Middle frontal gyrus (tissue), 1 donor: ENCODE results near the gene AHRR.
"Not testable (repeated sequence)": the region's sequence is repeated elsewhere in the genome, so short reads cannot be mapped to it uniquely, and the experiment has no call there.

Experiments used
- DNase-seq: peaks from one replicate; pipeline ENCODE4 v3.0.0-alpha.2; 2015; ENCODE audit warnings: low spot score; ENCODE audit errors: extremely low spot score

The AHRR gene

DNA sequence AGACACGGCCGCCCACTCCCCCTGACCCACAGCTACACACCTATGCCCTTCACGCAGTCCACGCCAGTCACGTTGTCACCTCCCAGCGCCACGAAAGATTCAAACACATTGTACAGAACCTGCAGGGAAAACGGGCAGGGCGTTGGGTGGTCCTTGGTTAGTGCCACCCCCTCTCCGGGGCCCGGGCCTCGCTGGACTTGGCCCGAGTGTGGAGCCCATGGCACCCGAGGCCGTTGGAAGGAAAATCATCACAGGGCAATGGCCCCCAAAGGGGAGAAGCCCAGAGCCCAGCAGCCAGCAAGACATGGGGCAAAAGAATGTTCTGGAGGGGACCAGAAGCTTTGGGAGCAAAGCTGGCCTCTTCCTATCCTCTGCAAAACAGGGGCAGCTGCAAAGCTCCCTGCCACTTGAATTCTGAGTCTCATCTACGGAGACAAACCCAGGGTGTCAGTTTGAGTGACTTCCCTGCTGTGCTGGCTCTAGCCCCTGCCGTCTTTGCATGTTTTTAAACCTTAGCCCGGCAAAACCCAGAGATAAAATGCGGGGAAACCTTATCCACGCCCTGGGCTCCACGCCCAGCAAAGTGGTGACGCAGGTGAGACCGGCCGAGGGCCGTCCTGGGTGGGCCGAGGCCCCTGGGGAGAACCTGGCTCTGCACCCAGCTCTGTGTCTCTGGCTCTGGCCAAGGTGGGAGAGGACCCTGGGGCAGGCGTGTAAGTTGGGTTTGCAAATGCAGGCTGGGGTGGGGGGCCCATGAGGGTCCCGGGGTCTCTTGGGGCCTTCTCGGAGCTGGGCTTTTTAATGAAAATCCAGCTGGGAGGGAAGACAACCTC, 163.8 kb downstream of the AHRR start:
- DNase-seq, result no peak

DNA sequence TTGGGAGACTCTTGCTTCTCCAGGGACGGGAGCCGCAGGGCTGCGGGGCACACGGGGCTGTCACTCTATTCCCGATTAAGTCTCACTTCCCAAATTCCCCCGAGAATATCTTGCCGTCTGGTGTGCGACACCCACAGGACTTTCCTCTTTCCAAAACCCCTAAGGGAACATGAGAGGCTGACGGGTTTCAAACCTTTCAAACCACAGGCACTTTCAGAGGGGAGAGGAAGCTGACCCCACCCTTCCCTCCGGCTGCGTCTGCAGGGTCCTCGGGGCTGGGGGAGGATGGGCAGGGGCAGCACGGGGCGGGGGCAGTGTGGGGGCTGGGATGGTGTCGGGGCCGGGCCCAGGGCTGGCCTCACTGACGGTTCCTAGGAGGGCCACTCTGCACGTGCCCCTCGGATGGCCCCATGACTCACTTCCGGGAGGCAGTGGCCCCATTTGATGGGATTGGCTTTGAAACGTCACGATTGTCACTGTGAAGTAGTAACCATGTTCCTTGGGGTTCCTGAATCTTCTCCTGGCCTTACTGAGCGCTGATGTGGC, 164.5 kb downstream of the AHRR start:
- no peak for DNase-seq

DNA sequence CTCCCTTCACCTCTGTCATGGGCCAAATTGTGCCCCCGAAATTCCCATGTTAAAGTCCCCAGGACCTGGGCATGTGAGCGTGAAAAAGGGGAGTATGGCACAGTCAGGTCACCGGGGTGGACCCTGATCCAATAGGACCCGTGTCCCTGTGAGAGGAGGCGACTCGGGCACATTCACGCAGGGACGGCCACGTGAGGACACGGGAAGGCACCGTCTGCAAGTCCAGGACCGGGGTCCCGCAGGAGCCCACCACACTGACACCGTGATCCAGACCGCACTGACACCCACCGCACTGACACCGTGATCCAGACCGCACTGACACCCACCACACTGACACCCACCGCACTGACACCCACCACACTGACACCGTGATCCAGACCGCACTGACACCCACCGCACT, 165.1 kb downstream of the AHRR start:
- DNase-seq, result not testable (repeated sequence)
